MCF 10A (cell line): ENCODE measurements around the gene NEK9. TPM values are rescaled to one million over a fixed set of nuclear protein-coding genes. Genes with fewer than 3 reads are reported as not detected.

Experiments
- BruUV-seq: library from RNA; stranded (reverse); fragments of 400-500 nt; replicated peaks from 2 replicates; lab custom pipeline; 2021; lab: Mats Ljungman, UMichigan
- CTCF ChIA-PET: fragments of 300-600 bp; sonication (Branson Sonifier 250); formaldehyde crosslinking; extraction: SDS; loops from one replicate; lab custom pipeline; 2021; ENCODE audit warnings: antibody characterized with exemption, inconsistent platforms; lab: Yijun Ruan, JAX
- POLR2A ChIA-PET: fragments of 300-600, 350-650 bp; sonication (Branson Sonifier 250); formaldehyde crosslinking; extraction: SDS; loops from one replicate; lab custom pipeline; 2020; ENCODE audit warnings: antibody characterized with exemption, inconsistent platforms; lab: Yijun Ruan, JAX
- DNase-seq: peaks from one replicate; pipeline ENCODE4 v3.0.0-alpha.2; 2018; ENCODE audit not compliant: unreplicated experiment
- H3K27ac Mint-ChIP-seq: one replicate; pipeline ENCODE4 v1.8.0; 2022; ENCODE audit warnings: mild to moderate bottlenecking, low read depth, mixed read lengths; ENCODE audit not compliant: unreplicated experiment
- H3K27me3 Mint-ChIP-seq: one replicate; pipeline ENCODE4 v1.8.0; 2022; ENCODE audit warnings: mixed read lengths; ENCODE audit not compliant: insufficient read depth, unreplicated experiment
- H3K36me3 Mint-ChIP-seq: one replicate; pipeline ENCODE4 v1.8.0; 2022; ENCODE audit warnings: mild to moderate bottlenecking, moderate library complexity, mixed read lengths; ENCODE audit not compliant: insufficient read depth, unreplicated experiment
- H3K4me1 Mint-ChIP-seq: one replicate; pipeline ENCODE4 v1.8.0; 2022; ENCODE audit warnings: mixed read lengths; ENCODE audit not compliant: insufficient read depth, unreplicated experiment
- H3K4me3 Mint-ChIP-seq: one replicate; pipeline ENCODE4 v1.8.0; 2022; ENCODE audit warnings: mild to moderate bottlenecking, moderate library complexity, mixed read lengths; ENCODE audit not compliant: unreplicated experiment
- H3K9me3 Mint-ChIP-seq: one replicate; pipeline ENCODE4 v1.8.0; 2022; ENCODE audit warnings: mixed read lengths; ENCODE audit not compliant: unreplicated experiment
- intact Hi-C: fragments of 100-400 bp; cut with micrococcal nuclease; formaldehyde crosslinking; loops from 2 replicates; pipeline ENCODE4 v1.14.1; 2022
- total RNA-seq: library from RNA; stranded (reverse); gene quantifications from 2 replicates; pipeline ENCODE4 v1.2.3, GENCODE V29; 2022
- TF ChIP-seq, protein P1 (sequence below): fragments of 200-600 bp; IDR thresholded peaks from one replicate; pipeline ENCODE4 v1.8.0; 2022; ENCODE audit warnings: antibody characterized with exemption, mild to moderate bottlenecking; ENCODE audit not compliant: unreplicated experiment

The NEK9 gene
- total RNA-seq, 1 experiment from 2014 or later, result 112 TPM

DNA sequence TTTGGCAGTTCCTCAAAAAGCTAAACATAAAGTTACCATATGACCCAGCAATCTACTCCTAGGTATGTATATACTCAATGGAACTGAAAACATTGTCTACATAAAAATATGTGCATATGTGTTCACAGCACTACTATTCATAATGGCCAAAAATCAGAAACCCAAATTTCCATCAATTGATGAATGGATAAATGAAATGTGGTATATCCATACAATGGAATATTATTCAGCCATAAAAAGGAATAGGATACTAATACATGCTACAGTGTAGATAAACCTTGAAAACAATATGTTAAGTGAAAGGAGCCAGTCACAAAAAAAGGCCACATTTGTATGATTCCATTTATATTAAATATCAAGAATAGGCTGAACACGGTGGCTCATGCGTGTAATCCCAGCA lies 66.4 kb downstream of the NEK9 start:
- no peak for DNase-seq
- TF ChIP-seq, protein P1, sequence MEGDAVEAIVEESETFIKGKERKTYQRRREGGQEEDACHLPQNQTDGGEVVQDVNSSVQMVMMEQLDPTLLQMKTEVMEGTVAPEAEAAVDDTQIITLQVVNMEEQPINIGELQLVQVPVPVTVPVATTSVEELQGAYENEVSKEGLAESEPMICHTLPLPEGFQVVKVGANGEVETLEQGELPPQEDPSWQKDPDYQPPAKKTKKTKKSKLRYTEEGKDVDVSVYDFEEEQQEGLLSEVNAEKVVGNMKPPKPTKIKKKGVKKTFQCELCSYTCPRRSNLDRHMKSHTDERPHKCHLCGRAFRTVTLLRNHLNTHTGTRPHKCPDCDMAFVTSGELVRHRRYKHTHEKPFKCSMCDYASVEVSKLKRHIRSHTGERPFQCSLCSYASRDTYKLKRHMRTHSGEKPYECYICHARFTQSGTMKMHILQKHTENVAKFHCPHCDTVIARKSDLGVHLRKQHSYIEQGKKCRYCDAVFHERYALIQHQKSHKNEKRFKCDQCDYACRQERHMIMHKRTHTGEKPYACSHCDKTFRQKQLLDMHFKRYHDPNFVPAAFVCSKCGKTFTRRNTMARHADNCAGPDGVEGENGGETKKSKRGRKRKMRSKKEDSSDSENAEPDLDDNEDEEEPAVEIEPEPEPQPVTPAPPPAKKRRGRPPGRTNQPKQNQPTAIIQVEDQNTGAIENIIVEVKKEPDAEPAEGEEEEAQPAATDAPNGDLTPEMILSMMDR, result no peak
- POLR2A ChIA-PET, result no interaction called here
- no TSS peak for BruUV-seq
- Mint-ChIP-seq H3K9me3 (no peaks in the 10 kb centered on the region), H3K27me3 (no peaks in the 10 kb centered on the region), H3K4me1 (peaks cover 9% of the 10 kb centered on the region), H3K4me3 (no peak overlapping the region), H3K36me3 (peaks cover 16% of the 10 kb centered on the region), H3K27ac (no peak overlapping the region)
- CTCF ChIA-PET, result no interaction called here
- intact Hi-C loops, result no loop called here

DNA sequence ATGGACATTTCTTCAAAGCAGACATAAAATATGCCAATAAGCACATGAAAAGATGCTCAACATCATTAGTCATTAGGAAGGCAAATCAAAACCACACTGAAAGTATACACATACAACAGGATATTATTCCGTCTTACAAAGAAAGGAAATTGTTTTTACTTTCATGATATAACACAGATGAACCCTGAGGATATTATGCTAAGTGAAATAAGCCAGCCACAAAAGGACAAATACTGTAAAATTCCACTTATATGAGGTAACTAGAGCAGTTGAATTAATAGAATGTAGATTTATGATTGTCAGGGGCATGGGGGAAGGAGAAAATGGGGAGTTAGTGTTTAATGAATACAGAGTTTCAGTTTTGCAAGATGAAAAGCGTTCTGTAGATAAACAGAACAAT lies 67.2 kb downstream of the NEK9 start:
- TF ChIP-seq, protein P1, result no peak
- H3K27ac Mint-ChIP-seq, result peak overlapping the region; percentile 32
- intact Hi-C loops, result no loop called here
- H3K36me3 Mint-ChIP-seq, result peaks cover 16% of the 10 kb centered on the region
- H3K4me1 Mint-ChIP-seq, result peaks cover 13% of the 10 kb centered on the region
- POLR2A ChIA-PET, result no interaction called here
- BruUV-seq, result no TSS peak
- no peak for DNase-seq
- CTCF ChIA-PET, result no interaction called here
- no peaks in the 10 kb centered on the region for H3K27me3 Mint-ChIP-seq
- H3K4me3 Mint-ChIP-seq, result no peak overlapping the region
- no peaks in the 10 kb centered on the region for H3K9me3 Mint-ChIP-seq

DNA sequence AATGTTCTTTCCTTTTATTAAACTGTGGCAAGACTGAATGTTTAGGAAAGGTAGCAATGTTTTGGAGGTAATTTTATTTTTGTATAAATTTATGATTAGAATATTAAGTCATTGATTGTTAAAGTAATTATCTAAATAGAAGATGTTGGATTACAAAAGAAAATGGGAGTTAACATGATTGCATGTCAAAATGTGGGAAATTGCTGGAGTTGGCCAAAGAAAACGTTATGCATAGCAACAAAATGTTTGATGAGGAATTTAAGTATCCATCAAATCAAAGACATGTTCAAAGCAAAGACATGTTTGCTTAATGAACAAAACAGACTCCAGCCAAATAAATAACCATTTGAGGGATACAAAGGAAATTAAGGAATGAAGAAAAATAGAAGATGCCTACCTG lies 72.4 kb downstream of the NEK9 start:
- H3K4me1 Mint-ChIP-seq, result peaks cover 33% of the 10 kb centered on the region

DNA sequence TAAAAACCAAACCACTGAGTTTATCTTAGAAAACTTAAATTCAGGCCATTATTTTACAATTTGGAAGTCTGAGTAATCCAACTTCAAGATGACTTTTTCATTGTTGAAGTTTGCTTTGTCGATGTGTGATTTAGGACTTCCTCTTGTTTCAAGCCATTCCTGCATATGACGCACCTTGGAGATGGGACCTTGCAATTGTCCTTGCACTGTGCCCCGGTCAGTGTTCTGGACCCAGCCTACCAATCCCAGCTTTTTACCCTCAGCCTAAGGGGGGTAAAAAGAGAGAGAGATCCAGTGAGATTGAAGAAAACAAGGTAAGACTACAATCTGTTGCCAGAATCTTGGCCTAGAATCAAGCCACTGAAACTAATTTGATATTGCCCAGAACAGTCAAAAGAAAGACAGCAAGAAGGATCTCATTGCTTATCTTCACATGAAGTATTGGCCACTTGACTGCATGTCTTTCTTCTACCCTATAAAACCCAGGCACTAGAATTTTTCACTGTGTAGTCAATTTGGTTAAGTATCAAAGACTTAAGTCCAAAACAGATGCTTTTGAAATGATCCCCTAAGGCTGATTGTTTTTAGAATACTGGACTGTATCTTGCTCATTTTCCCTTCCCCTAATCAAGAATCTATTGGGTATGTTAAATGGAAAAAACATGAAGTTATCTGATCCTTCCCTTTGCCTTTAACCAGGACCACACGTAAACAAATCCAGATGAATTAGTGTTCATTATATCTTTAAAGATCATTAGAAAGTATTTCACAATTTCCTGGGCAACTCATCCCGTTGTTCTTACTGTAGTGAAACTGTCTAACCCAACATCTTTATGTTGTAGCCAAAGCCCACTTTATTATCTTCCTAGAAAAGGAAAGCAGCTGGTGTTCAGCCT lies 73.2 kb downstream of the NEK9 start:
- intact Hi-C loops, result no loop called here
- ChIA-PET POLR2A (interaction anchor here (0.8 to 4.9 kb wide), 3 partner anchors 11 to 16 kb away, joined by 3 to 49 read pairs (median 5); partner anchors contain the start of genes ACYP1 and ZC2HC1C), CTCF (interaction anchor here (0.6 to 1.3 kb wide), 3 partner anchors 10 to 51 kb away, joined by 3 to 4 read pairs (median 3); partner anchors contain the start of genes ACYP1 and EIF2B2)
- peaks cover 22% of the 10 kb centered on the region for H3K36me3 Mint-ChIP-seq
- H3K27ac Mint-ChIP-seq, result no peak overlapping the region
- H3K4me1 Mint-ChIP-seq, result peaks cover 36% of the 10 kb centered on the region
- no peak overlapping the region for H3K4me3 Mint-ChIP-seq
- TF ChIP-seq, protein P1, result no peak
- no peaks in the 10 kb centered on the region for H3K9me3 Mint-ChIP-seq
- DNase-seq, result no peak
- no TSS peak for BruUV-seq
- no peaks in the 10 kb centered on the region for H3K27me3 Mint-ChIP-seq

More for the DNA sequence above, 72.4 kb downstream of the NEK9 start:
- BruUV-seq, result no TSS peak
- DNase-seq, result no peak
- Mint-ChIP-seq H3K9me3 (no peaks in the 10 kb centered on the region), H3K36me3 (peaks cover 23% of the 10 kb centered on the region), H3K27me3 (no peaks in the 10 kb centered on the region), H3K4me3 (no peak overlapping the region), H3K27ac (no peak overlapping the region)
- ChIA-PET POLR2A (interaction anchor here (0.8 to 1.3 kb wide), 2 partner anchors 11 to 15 kb away, joined by 3 to 5 read pairs; partner anchors contain the start of gene ZC2HC1C), CTCF (interaction anchor here (0.6 kb wide), 1 partner anchor 52 kb away, joined by 4 read pairs; the partner anchor contains the start of gene EIF2B2)
- TF ChIP-seq, protein P1, result no peak
- intact Hi-C loops, result no loop called here
